B cell (primary cell): Measurements from ENCODE around the gene NRROS. TPM values are rescaled to one million over a fixed set of nuclear protein-coding genes. Genes with fewer than 3 reads are reported as not detected.
"Not testable (repeated sequence)": the region's sequence is repeated elsewhere in the genome, so short reads cannot be mapped to it uniquely, and the experiment has no call there.

ENCODE experiments used
- ATAC-seq: fragments of 200-7000 bp; cut with Tn5 transposase; one replicate; pipeline ENCODE4 v1.10.0; 2021; ENCODE audit warnings: low read depth, mild to moderate bottlenecking, moderate number of reproducible peaks, moderate library complexity
- CTCF ChIA-PET: fragments of 350-600 bp; sonication (Branson Sonifier 250); formaldehyde crosslinking; loops from one replicate; lab custom pipeline; 2021; ENCODE audit warnings: antibody characterized with exemption, inconsistent platforms; lab: Charles Lee
- POLR2A ChIA-PET: fragments of 350-600 bp; sonication (Branson Sonifier 250); formaldehyde crosslinking; loops from one replicate; lab custom pipeline; 2021; ENCODE audit warnings: antibody characterized with exemption; lab: Charles Lee
- DNase-seq: peaks from one replicate; pipeline ENCODE4 v3.0.0; 2013
- H2AFZ ChIP-seq: 2 replicates; pipeline ENCODE4 v1.6.1; 2012; ENCODE audit warnings: mild to moderate bottlenecking, low read depth, low read length; ENCODE audit not compliant: insufficient read depth, poor library complexity, severe bottlenecking
- H3K27ac ChIP-seq, 2 donors: 1 replicate in 1 of 2; 2 replicates in 1 of 2; pipeline ENCODE4 v1.5.1; 2012 to 2013; ENCODE audit warnings: low read length in 2 of 2, mild to moderate bottlenecking in 2 of 2, moderate library complexity in 1 of 2
- H3K27me3 ChIP-seq, 4 experiments: fragments of 200-600 bp in 1 of 4; sonication (generic) in 1 of 4; replicated peaks in 1 of 4; 1 replicate in 2 of 4; 2 replicates in 2 of 4; pipeline versions ENCODE4 v1.6.1 to v1.7.0; 2013 to 2016; ENCODE audit warnings: low read length in 3 of 4, mild to moderate bottlenecking in 2 of 4, mixed read lengths in 1 of 4, moderate library complexity in 1 of 4; ENCODE audit not compliant: insufficient read depth in 4 of 4, control insufficient read depth in 3 of 4; ENCODE audit errors: control extremely low read depth in 1 of 4
- H3K36me3 ChIP-seq, 2 experiments: replicated peaks in 1 of 2; 1 replicate in 1 of 2; 2 replicates in 1 of 2; pipeline versions ENCODE4 v1.6.1 to v1.7.1; 2013; ENCODE audit warnings: low read length in 1 of 2; ENCODE audit not compliant: insufficient read depth in 2 of 2, control insufficient read depth in 1 of 2; ENCODE audit errors: control extremely low read depth in 1 of 2, extremely low read depth in 1 of 2
- H3K4me1 ChIP-seq, 2 donors: fragments of 200-600 bp in 1 of 2; sonication (generic) in 1 of 2; 1 replicate in 1 of 2; 2 replicates in 1 of 2; pipeline versions ENCODE4 v1.5.1 to v1.6.1; 2013 to 2017; ENCODE audit warnings: low read length in 2 of 2; ENCODE audit not compliant: control insufficient read depth in 2 of 2, insufficient read depth in 2 of 2
- H3K4me2 ChIP-seq: replicated peaks from 2 replicates; pipeline ENCODE3; 2012; ENCODE audit warnings: mild to moderate bottlenecking, low read depth, low read length; ENCODE audit not compliant: poor library complexity, severe bottlenecking
- H3K4me3 ChIP-seq, 5 experiments: fragments of 200-600 bp in 1 of 5; sonication (generic) in 1 of 5; 1 replicate in 3 of 5; 2 replicates in 2 of 5; pipeline versions ENCODE4 v1.5.1 to v1.7.0; 2011 to 2016; ENCODE audit warnings: low read length in 4 of 5, mild to moderate bottlenecking in 4 of 5, low read depth in 2 of 5, control low read depth in 1 of 5, moderate library complexity in 1 of 5; ENCODE audit not compliant: insufficient read depth in 1 of 5; ENCODE audit errors: control extremely low read depth in 1 of 5, extremely low read depth in 1 of 5
- H3K79me2 ChIP-seq: fragments of 200-600 bp; sonication (generic); one replicate; pipeline ENCODE4 v1.6.0; 2016; ENCODE audit warnings: low read length; ENCODE audit not compliant: control insufficient read depth, insufficient read depth
- H3K9ac ChIP-seq: fragments of 200-600 bp; sonication (generic); 2 replicates; pipeline ENCODE4 v1.6.1; 2017; ENCODE audit warnings: mild to moderate bottlenecking, low read length, moderate library complexity
- H3K9me3 ChIP-seq, 3 donors: one replicate each; pipeline versions ENCODE4 v1.6.1 to v1.7.1; 2013; ENCODE audit warnings: low read length in 2 of 3; ENCODE audit not compliant: control insufficient read depth in 2 of 3, insufficient read depth in 1 of 3; ENCODE audit errors: control extremely low read depth in 1 of 3
- H4K20me1 ChIP-seq: 2 replicates; pipeline ENCODE4 v1.6.0; 2012; ENCODE audit warnings: mild to moderate bottlenecking, low read length; ENCODE audit not compliant: insufficient read depth, control insufficient read depth, poor library complexity, severe bottlenecking
- H3K27ac Mint-ChIP-seq: one replicate; pipeline ENCODE4 v1.8.0; 2021; ENCODE audit warnings: mixed read lengths
- H3K27me3 Mint-ChIP-seq: one replicate; pipeline ENCODE4 v1.8.0; 2021; ENCODE audit warnings: mixed read lengths
- H3K4me1 Mint-ChIP-seq: one replicate; pipeline ENCODE4 v1.8.0; 2021; ENCODE audit warnings: mixed read lengths
- H3K4me3 Mint-ChIP-seq: one replicate; pipeline ENCODE4 v1.8.0; 2021; ENCODE audit warnings: mixed read lengths
- H3K9me3 Mint-ChIP-seq: one replicate; pipeline ENCODE4 v1.8.0; 2022; ENCODE audit warnings: mixed read lengths; ENCODE audit not compliant: insufficient read depth
- EZH2 ChIP-seq: IDR thresholded peaks from 2 replicates; pipeline ENCODE4 v1.6.1; 2012; ENCODE audit warnings: borderline replicate concordance, low read depth, mild to moderate bottlenecking, moderate library complexity, low read length; ENCODE audit not compliant: insufficient read depth, poor library complexity, severe bottlenecking
- WGBS: methylation state at CpG from one replicate; pipeline ENCODE4 v1.1.5; 2013; ENCODE audit warnings: missing lambda C conversion rate; ENCODE audit not compliant: insufficient coverage; 5-methylcytosine and 5-hydroxymethylcytosine counted together
- intact Hi-C: fragments of 100-400 bp; cut with micrococcal nuclease; formaldehyde crosslinking; loops from one replicate; pipeline ENCODE4 v1.10.0; 2022
- polyA plus RNA-seq: library from polyadenylated mRNA; depleted of rRNA; stranded (reverse); fragments of >200 nt; gene quantifications from 2 replicates; pipeline ENCODE4 v1.2.3, GENCODE V29; 2012
- total RNA-seq, 2 donors: library from RNA; stranded (reverse); fragments of 120-200 nt in 1 of 2; gene quantifications; 1 replicate in 1 of 2; 2 replicates in 1 of 2; pipeline versions ENCODE4 v1.2.3 to v1.2.4, GENCODE V29; 2013 to 2022
- TF ChIP-seq, protein P1 (sequence below): fragments of 200-600 bp; IDR thresholded peaks from one replicate; pipeline ENCODE4 v1.8.0; 2022; ENCODE audit warnings: antibody characterized with exemption, mild to moderate bottlenecking

NRROS gene
- total and polyA plus RNA-seq, 2 donors (not counting 1 experiment from before 2014, with no cell fraction given) = 40.1 to 87.9 TPM

DNA sequence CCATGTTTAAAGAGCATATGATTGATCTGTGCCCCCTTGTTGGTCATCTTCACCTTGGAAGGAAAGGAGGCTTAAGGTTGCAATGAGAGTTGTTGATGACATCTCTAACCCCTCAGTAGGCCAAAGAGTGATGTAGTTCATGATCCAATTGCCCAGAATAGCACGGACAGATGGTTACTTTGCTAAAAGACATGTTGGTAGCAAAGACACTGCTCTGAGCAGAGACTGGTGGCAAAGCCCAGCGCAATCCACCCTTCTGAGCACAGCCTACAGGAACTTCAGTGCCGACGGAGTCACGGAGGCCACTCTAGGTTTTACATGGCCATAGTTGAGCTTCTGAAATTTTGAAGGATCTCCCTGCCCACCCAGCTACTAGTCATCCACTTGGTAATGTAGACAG, 49.2 kb upstream of the NRROS start:
- ATAC-seq (no peak), DNase-seq (no peak)
- H3K27ac ChIP-seq = no peak overlapping the region
- H3K9ac ChIP-seq = no peak overlapping the region
- no peaks in the 10 kb centered on the region for H3K9me3 Mint-ChIP-seq
- H3K4me3 Mint-ChIP-seq = no peak overlapping the region
- H2AFZ ChIP-seq = no peak overlapping the region
- 86% methylated on average over 4 of the region's 5 CpGs for WGBS
- TF ChIP-seq EZH2 = no peak
- TF ChIP-seq, protein P1, sequence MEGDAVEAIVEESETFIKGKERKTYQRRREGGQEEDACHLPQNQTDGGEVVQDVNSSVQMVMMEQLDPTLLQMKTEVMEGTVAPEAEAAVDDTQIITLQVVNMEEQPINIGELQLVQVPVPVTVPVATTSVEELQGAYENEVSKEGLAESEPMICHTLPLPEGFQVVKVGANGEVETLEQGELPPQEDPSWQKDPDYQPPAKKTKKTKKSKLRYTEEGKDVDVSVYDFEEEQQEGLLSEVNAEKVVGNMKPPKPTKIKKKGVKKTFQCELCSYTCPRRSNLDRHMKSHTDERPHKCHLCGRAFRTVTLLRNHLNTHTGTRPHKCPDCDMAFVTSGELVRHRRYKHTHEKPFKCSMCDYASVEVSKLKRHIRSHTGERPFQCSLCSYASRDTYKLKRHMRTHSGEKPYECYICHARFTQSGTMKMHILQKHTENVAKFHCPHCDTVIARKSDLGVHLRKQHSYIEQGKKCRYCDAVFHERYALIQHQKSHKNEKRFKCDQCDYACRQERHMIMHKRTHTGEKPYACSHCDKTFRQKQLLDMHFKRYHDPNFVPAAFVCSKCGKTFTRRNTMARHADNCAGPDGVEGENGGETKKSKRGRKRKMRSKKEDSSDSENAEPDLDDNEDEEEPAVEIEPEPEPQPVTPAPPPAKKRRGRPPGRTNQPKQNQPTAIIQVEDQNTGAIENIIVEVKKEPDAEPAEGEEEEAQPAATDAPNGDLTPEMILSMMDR = no peak
- ChIA-PET CTCF (interaction anchor here (1.0 to 1.9 kb wide), 2 partner anchors 14 to 18 kb away, joined by 3 to 11 read pairs; no protein-coding TSS in a partner anchor), POLR2A (no interaction called here)
- no peaks in the 10 kb centered on the region for H3K27me3 ChIP-seq
- no peaks in the 10 kb centered on the region for H3K4me1 Mint-ChIP-seq
- H3K4me1 ChIP-seq = no peaks in the 10 kb centered on the region
- no peak overlapping the region for H3K27ac Mint-ChIP-seq
- H3K36me3 ChIP-seq = peaks cover 0 to 5% of the 10 kb centered on the region in 2 experiments
- no peaks in the 10 kb centered on the region for H3K9me3 ChIP-seq
- H3K4me3 ChIP-seq = no peak overlapping the region
- no peaks in the 10 kb centered on the region for H3K79me2 ChIP-seq
- no peaks in the 10 kb centered on the region for H4K20me1 ChIP-seq
- no peak overlapping the region for H3K4me2 ChIP-seq
- intact Hi-C loops = no loop called here
- H3K27me3 Mint-ChIP-seq = peaks cover 4% of the 10 kb centered on the region

DNA sequence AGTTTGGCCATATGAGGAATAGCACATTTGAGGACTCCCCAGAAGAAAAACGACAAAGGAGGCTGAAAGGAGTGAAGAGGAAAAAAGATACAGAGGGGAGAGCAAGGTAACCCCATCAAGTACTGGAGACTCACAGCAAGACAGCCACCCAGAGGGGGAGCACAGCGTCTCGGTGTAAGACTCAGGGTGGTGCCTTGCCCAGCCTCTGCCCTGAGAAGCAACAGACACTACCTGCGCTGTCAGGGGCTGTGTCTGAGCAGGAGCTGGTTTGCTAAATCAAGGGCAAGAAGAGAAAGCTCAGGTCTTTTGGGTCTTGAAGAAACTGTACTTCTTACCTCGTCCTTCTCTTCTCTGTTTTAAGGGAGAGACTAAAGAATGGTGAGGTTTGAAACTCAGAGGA, 43.1 kb upstream of the NRROS start:
- intact Hi-C loops = no loop called here
- no peak overlapping the region for H2AFZ ChIP-seq
- Mint-ChIP-seq H3K4me1 (peaks cover 9% of the 10 kb centered on the region), H3K9me3 (no peaks in the 10 kb centered on the region), H3K4me3 (no peak overlapping the region), H3K27ac (no peak overlapping the region), H3K27me3 (peaks cover 16% of the 10 kb centered on the region)
- no peak overlapping the region for H3K9ac ChIP-seq
- H3K4me1 ChIP-seq = peaks cover 0 to 3% of the 10 kb centered on the region in 2 donors
- no peak overlapping the region for H3K27ac ChIP-seq
- POLR2A ChIA-PET = interaction anchor here (0.6 kb wide), 1 partner anchor 257 kb away, joined by 3 read pairs; no protein-coding TSS in a partner anchor
- TF ChIP-seq EZH2 = no peak
- TF ChIP-seq, protein P1 = no peak
- no peaks in the 10 kb centered on the region for H3K9me3 ChIP-seq
- CTCF ChIA-PET = interaction anchor here (0.6 to 1.1 kb wide), 2 partner anchors 110 to 115 kb away, joined by 3 read pairs; no protein-coding TSS in a partner anchor
- no peaks in the 10 kb centered on the region for H3K79me2 ChIP-seq
- no peak for ATAC-seq
- H4K20me1 ChIP-seq = no peaks in the 10 kb centered on the region
- H3K36me3 ChIP-seq = no peaks in the 10 kb centered on the region
- H3K4me3 ChIP-seq = no peak overlapping the region
- 67% methylated on average over 3 of the region's 5 CpGs for WGBS
- H3K4me2 ChIP-seq = no peak overlapping the region
- no peak for DNase-seq
- H3K27me3 ChIP-seq = peaks cover 0 to 4% (median 2%) of the 10 kb centered on the region in 4 experiments

GRCh38 chr3:196597971-196598733, 41.3 kb upstream of the NRROS start:
- H3K9me3 Mint-ChIP-seq, H3K27me3 ChIP-seq, H3K4me1 Mint-ChIP-seq, H3K4me1 ChIP-seq, H3K79me2 ChIP-seq, H3K27ac ChIP-seq, H3K36me3 ChIP-seq, DNase-seq, H4K20me1 ChIP-seq, intact Hi-C loops, H3K27ac Mint-ChIP-seq, H3K9me3 ChIP-seq, H3K9ac ChIP-seq: not testable (repeated sequence)
- Histone ChIP-seq H3K4me2 (peak overlapping the region; percentile 56), H3K4me3 (peak overlapping the region; percentile 10 to 40 (median 35)), H2AFZ (peak overlapping the region; percentile 72)
- ATAC-seq = peak; percentile 28
- CTCF ChIA-PET = interaction anchor here (0.9 kb wide), 2 partner anchors 11 to 96 kb away, joined by 3 read pairs; no protein-coding TSS in a partner anchor
- POLR2A ChIA-PET = interaction anchor here (0.6 kb wide), 1 partner anchor 463 kb away, joined by 5 read pairs; no protein-coding TSS in a partner anchor
- Mint-ChIP-seq H3K4me3 (peak overlapping the region; percentile 78), H3K27me3 (peaks cover 16% of the 10 kb centered on the region)
- 44% methylated on average over 19 of the region's 25 CpGs for WGBS
